Astrocyte (in vitro differentiated cells and primary cell): ENCODE results near the gene HIRIP3. TPM values are rescaled to one million over a fixed set of nuclear protein-coding genes. Genes with fewer than 3 reads are reported as not detected.

Source experiments
- DNase-seq: peaks from one replicate; pipeline ENCODE4 v3.0.0-alpha.2; 2010; ENCODE audit warnings: low read depth
- FAIRE-seq: peaks from 2 replicates; lab custom pipeline; 2011; peaks lifted over from hg19 to GRCh38; lab: Jason Lieb, UNC
- H2AFZ ChIP-seq: 2 replicates; pipeline ENCODE4 v1.6.0; 2012; ENCODE audit warnings: low read depth, low read length, inconsistent platforms
- H3K27ac ChIP-seq: 2 replicates; pipeline ENCODE4 v1.5.1; 2011; ENCODE audit warnings: low read depth, low read length, inconsistent platforms
- H3K27me3 ChIP-seq: 2 replicates; pipeline ENCODE4 v1.6.0; 2011; ENCODE audit warnings: low read length, inconsistent platforms; ENCODE audit not compliant: insufficient read depth
- H3K36me3 ChIP-seq: 2 replicates; pipeline ENCODE4 v1.5.1; 2011; ENCODE audit warnings: low read length, inconsistent platforms; ENCODE audit not compliant: insufficient read depth
- H3K4me1 ChIP-seq: 2 replicates; pipeline ENCODE4 v1.5.1; 2011; ENCODE audit warnings: low read length, inconsistent platforms; ENCODE audit not compliant: insufficient read depth
- H3K4me2 ChIP-seq: 2 replicates; pipeline ENCODE4 v1.6.0; 2012; ENCODE audit warnings: low read length, inconsistent platforms
- H3K4me3 ChIP-seq: 2 replicates; pipeline ENCODE4 v1.5.1; 2011; ENCODE audit warnings: low read depth, mild to moderate bottlenecking, low read length, inconsistent platforms; ENCODE audit not compliant: insufficient read depth
- H3K79me2 ChIP-seq: 2 replicates; pipeline ENCODE4 v1.6.0; 2012; ENCODE audit warnings: mild to moderate bottlenecking, low read length, inconsistent platforms; ENCODE audit not compliant: insufficient read depth
- H3K9ac ChIP-seq: 2 replicates; pipeline ENCODE4 v1.6.0; 2012; ENCODE audit warnings: mild to moderate bottlenecking, low read length, inconsistent platforms
- H3K9me3 ChIP-seq: 2 replicates; pipeline ENCODE4 v1.5.1; 2012; ENCODE audit warnings: low read depth, mild to moderate bottlenecking, low read length, inconsistent platforms; ENCODE audit not compliant: insufficient read depth
- H4K20me1 ChIP-seq: 2 replicates; pipeline ENCODE4 v1.6.0; 2012; ENCODE audit warnings: low read length, inconsistent platforms; ENCODE audit not compliant: insufficient read depth
- H3K27ac Mint-ChIP-seq: one replicate; pipeline ENCODE4 v1.8.0; 2021; ENCODE audit warnings: mild to moderate bottlenecking, mixed read lengths; ENCODE audit not compliant: unreplicated experiment
- H3K27me3 Mint-ChIP-seq: one replicate; pipeline ENCODE4 v1.8.0; 2021; ENCODE audit warnings: low read depth, mixed read lengths; ENCODE audit not compliant: unreplicated experiment
- H3K36me3 Mint-ChIP-seq: one replicate; pipeline ENCODE4 v1.8.0; 2021; ENCODE audit warnings: low read depth, mixed read lengths; ENCODE audit not compliant: unreplicated experiment
- H3K4me1 Mint-ChIP-seq: one replicate; pipeline ENCODE4 v1.8.0; 2021; ENCODE audit warnings: low read depth, mixed read lengths; ENCODE audit not compliant: unreplicated experiment
- H3K4me3 Mint-ChIP-seq: one replicate; pipeline ENCODE4 v1.8.0; 2021; ENCODE audit warnings: mild to moderate bottlenecking, moderate library complexity, mixed read lengths; ENCODE audit not compliant: unreplicated experiment
- H3K9me3 Mint-ChIP-seq: one replicate; pipeline ENCODE4 v1.8.0; 2021; ENCODE audit warnings: mild to moderate bottlenecking, mixed read lengths; ENCODE audit not compliant: unreplicated experiment
- CTCF ChIP-seq: IDR thresholded peaks from 2 replicates; pipeline ENCODE4 v1.5.1; 2011; ENCODE audit warnings: low read depth, mild to moderate bottlenecking, inconsistent platforms, low read length, moderate library complexity; ENCODE audit not compliant: insufficient read depth
- EZH2 ChIP-seq: IDR thresholded peaks from 2 replicates; pipeline ENCODE4 v1.6.1; 2012; ENCODE audit warnings: mild to moderate bottlenecking, low read length, inconsistent platforms; ENCODE audit not compliant: insufficient read depth
- total RNA-seq: library from RNA; stranded (reverse); gene quantifications from 2 replicates; pipeline ENCODE4 v1.2.1, GENCODE V29; 2021

The HIRIP3 gene
- total RNA-seq, 1 donor from 2014 or later, result 4.3 TPM

DNA sequence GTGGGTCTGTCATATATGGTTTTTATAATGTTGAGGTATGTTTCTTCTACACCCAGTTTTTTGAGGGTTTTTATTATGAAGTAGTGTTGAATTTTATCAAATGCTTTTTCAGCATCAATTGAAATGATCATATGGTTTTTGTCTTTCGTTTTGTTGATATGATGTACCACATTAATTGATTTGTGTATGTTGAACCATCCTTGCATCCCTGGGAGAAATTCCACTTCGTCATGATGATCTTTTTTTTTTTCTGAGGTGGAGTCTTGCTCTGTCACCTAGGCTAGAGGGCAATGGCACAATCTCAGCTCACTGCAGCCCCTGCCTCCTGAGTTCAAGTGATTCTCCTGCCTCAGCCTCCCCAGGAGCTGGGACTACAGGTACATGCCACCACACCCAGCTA lies 47.5 kb downstream of the HIRIP3 start:
- H3K9me3 Mint-ChIP-seq, result peaks cover 6% of the 10 kb centered on the region
- Histone ChIP-seq H3K4me2 (no peak overlapping the region), H2AFZ (no peak overlapping the region), H3K4me3 (no peak overlapping the region), H3K9ac (no peak overlapping the region), H3K27ac (no peak overlapping the region), H3K4me1 (peaks cover 16% of the 10 kb centered on the region), H3K27me3 (no peaks in the 10 kb centered on the region), H4K20me1 (no peaks in the 10 kb centered on the region), H3K79me2 (no peaks in the 10 kb centered on the region), H3K36me3 (no peaks in the 10 kb centered on the region), H3K9me3 (no peaks in the 10 kb centered on the region)
- TF ChIP-seq CTCF (no peak), EZH2 (no peak)
- FAIRE-seq, result no peak
- DNase-seq, result no peak
- no peaks in the 10 kb centered on the region for H3K27me3 Mint-ChIP-seq
- no peak overlapping the region for H3K4me3 Mint-ChIP-seq
- peaks cover 4% of the 10 kb centered on the region for H3K36me3 Mint-ChIP-seq
- H3K4me1 Mint-ChIP-seq, result peaks cover 15% of the 10 kb centered on the region
- H3K27ac Mint-ChIP-seq, result no peak overlapping the region

DNA sequence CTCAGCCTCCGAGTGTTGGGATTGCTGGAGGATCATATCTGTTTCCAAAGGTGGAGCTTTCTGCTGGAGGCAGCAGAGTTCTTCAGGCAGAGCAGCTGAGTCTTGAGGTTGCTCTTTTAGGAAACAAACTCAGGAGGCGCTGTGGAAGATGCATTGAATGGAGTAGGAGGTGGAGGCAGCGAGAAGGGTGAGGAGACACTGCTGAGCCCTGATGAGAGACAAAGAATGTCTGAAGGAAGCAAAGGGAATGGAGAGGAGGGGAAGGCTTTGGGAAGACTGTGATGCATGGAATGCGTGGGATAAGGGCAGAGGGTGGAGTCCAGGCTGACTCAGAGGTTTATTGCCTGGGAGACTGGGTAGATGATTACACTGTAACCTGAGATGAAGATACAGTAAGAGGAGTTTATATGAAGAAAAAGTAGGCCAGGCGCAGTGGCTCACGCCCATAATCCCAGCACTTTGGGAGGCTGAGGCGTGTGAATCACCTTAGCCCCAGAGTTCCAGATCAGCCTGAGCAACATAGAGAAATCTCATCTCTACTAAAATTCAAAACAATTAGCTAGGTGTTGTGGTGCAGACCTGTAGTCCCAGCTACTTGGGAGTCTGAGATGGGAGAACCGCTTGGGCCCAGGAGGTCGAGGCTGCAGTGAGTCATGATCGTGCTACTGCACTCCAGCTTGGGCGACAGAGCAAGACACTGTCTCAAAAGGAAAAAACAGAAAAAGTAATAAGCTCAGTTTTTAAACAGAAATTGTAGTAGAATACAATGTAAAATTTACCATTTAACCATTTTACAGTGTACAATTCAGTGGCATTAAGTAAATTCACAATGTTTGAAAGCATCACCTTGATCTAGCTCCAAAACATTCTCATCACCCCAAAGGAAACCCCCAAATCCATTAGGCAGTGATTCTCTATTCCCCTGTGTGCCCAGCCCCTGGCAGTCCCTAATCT lies 51.3 kb downstream of the HIRIP3 start:
- Mint-ChIP-seq H3K4me3 (peak overlapping the region; percentile 41), H3K36me3 (peaks cover 2% of the 10 kb centered on the region), H3K9me3 (no peaks in the 10 kb centered on the region), H3K4me1 (peaks cover 16% of the 10 kb centered on the region), H3K27me3 (no peaks in the 10 kb centered on the region), H3K27ac (peak overlapping the region; percentile 98)
- peak; percentile 99 for DNase-seq
- no peak for FAIRE-seq
- H4K20me1 ChIP-seq, result no peaks in the 10 kb centered on the region
- no peaks in the 10 kb centered on the region for H3K9me3 ChIP-seq
- no peaks in the 10 kb centered on the region for H3K36me3 ChIP-seq
- peak overlapping the region; percentile 21 for H2AFZ ChIP-seq
- H3K27ac ChIP-seq, result peak overlapping the region; percentile 90
- H3K4me3 ChIP-seq, result peak overlapping the region; percentile 38
- H3K4me1 ChIP-seq, result peaks cover 16% of the 10 kb centered on the region
- H3K9ac ChIP-seq, result peak overlapping the region; percentile 68
- no peaks in the 10 kb centered on the region for H3K79me2 ChIP-seq
- TF ChIP-seq CTCF, result peak; percentile 43
- TF ChIP-seq EZH2, result no peak
- peak overlapping the region; percentile 77 for H3K4me2 ChIP-seq
- no peaks in the 10 kb centered on the region for H3K27me3 ChIP-seq

Other genes with a start within 250 kb of the HIRIP3 start
- gene C16orf54, start 249.6 kb downstream of the HIRIP3 start, total RNA-seq, result not detected in 2 replicates
- not detected in 2 replicates for gene ZG16, start 217.4 kb downstream of the HIRIP3 start, total RNA-seq
- 12.5 and 14.3 TPM in 2 replicates for gene KIF22, start 204.9 kb downstream of the HIRIP3 start, total RNA-seq
- 216 and 247 TPM in 2 replicates for gene MAZ, start 189.1 kb downstream of the HIRIP3 start, total RNA-seq
- gene PRRT2, start 183.4 kb downstream of the HIRIP3 start, total RNA-seq, result 6.2 and 6.7 TPM in 2 replicates
- gene PAGR1, start 179.5 kb downstream of the HIRIP3 start, total RNA-seq, result 20.1 and 20.8 TPM in 2 replicates
- gene MVP, start 175.2 kb downstream of the HIRIP3 start, total RNA-seq, result 38.7 and 40.1 TPM in 2 replicates
- gene CDIPT, start 132.4 kb downstream of the HIRIP3 start, total RNA-seq, result 88.1 and 92.0 TPM in 2 replicates
- gene SEZ6L2, start 96.1 kb downstream of the HIRIP3 start, total RNA-seq, result 69.6 and 90.6 TPM in 2 replicates
- 43.3 and 44.8 TPM in 2 replicates for gene ASPHD1, start 95.1 kb downstream of the HIRIP3 start, total RNA-seq
- 25.1 and 27.1 TPM in 2 replicates for gene KCTD13, start 69.4 kb downstream of the HIRIP3 start, total RNA-seq
- 96.6 and 104 TPM in 2 replicates for gene TMEM219, start 33.5 kb downstream of the HIRIP3 start, total RNA-seq
- 55.2 and 55.9 TPM in 2 replicates for gene TAOK2, start 21.7 kb downstream of the HIRIP3 start, total RNA-seq
- 58.5 and 64.8 TPM in 2 replicates for gene INO80E, start 624 bp upstream of the HIRIP3 start, total RNA-seq
- gene DOC2A, start 15.4 kb upstream of the HIRIP3 start, total RNA-seq, result 0.50 and 0.89 TPM in 2 replicates
- gene C16orf92, start 27.6 kb upstream of the HIRIP3 start, total RNA-seq, result not detected in 2 replicates
- 1.4 and 1.9 TPM in 2 replicates for gene TLCD3B, start 35.7 kb upstream of the HIRIP3 start, total RNA-seq
- 1,795 and 1,830 TPM in 2 replicates for gene ALDOA, start 70.1 kb upstream of the HIRIP3 start, total RNA-seq
- 140 TPM in 2 replicates for gene PPP4C, start 80.4 kb upstream of the HIRIP3 start, total RNA-seq
- 0.22 and 0.27 TPM in 2 replicates for gene TBX6, start 96.3 kb upstream of the HIRIP3 start, total RNA-seq
- gene YPEL3, start 100.6 kb upstream of the HIRIP3 start, total RNA-seq, result 20.5 and 25.2 TPM in 2 replicates
- 1.8 and 3.6 TPM in 2 replicates for gene GDPD3, start 117.9 kb upstream of the HIRIP3 start, total RNA-seq
- gene MAPK3, start 127.6 kb upstream of the HIRIP3 start, total RNA-seq, result 28.7 and 35.1 TPM in 2 replicates
- gene CORO1A, start 188.0 kb upstream of the HIRIP3 start, total RNA-seq, result 3.1 and 4.0 TPM in 2 replicates
- 125 and 149 TPM in 2 replicates for gene BOLA2B, start 198.0 kb upstream of the HIRIP3 start, total RNA-seq
- 10.9 and 14.5 TPM in 2 replicates for gene SLX1A, start 198.3 kb upstream of the HIRIP3 start, total RNA-seq
- 8.6 and 11.9 TPM in 2 replicates for gene SULT1A3, start 203.6 kb upstream of the HIRIP3 start, total RNA-seq